ENCODE results near the gene STK17A. TPM values are rescaled to one million over a fixed set of nuclear protein-coding genes. Genes with fewer than 3 reads are reported as not detected.

STK17A gene
- total and polyA plus RNA-seq, 2 of the 8 experiments (the other 6 are each of a cell fraction or from before 2014, with no cell fraction given): 2.2 to 12.2 TPM

DNA sequence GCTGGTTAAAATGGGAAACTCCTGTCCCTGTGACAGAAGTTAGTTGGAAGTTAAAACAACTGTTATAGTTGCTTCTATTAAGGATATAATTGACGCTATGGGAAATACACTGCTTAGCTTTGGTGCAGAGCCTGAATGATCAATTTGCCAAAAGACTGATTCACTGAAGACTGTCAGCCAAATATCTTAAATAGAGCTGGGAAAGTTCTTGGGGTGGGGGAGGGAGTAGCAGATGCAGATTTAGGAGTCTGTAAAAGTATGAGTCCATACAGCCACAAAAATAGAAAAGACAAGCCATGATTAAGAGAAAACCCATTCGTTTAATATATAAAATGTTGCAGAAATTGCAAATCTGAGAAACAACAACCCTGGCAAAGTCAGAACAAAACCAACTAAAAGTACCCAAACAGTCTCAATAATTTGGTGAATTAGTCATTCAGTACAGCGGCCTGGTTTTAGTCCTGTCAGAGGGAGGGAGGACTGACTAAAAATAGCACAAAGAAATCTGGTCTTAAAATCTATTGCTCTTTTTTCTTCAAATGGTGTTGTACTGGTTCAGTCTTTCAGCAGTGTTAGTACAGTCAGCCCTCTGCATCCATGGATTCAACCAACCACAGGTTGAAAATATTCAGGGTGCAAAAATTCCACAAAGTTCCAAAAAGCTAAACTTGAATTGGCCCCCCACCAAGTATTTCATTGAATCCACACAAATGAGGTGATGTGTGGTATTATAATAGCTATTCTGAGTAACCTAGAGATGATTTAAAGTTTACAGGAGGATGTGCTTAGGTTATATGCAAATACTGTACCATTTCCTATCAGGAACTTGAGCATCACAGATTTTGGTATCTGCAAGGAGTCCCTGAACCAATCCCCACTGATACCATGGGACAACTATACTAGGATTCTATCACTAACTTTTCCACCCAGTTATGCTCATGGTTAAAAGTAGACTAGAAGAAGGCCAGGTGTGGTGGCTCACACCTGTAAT is 30.0 kb downstream of the STK17A start:
- Histone ChIP-seq H3K79me2 (ENCODE audit: control insufficient read depth in 1 of 2, insufficient read depth in 2 of 2, low read length in 2 of 2) (no peaks in the 10 kb centered on the region), H3K4me2 (ENCODE audit: insufficient read depth in 1 of 2, low read depth in 2 of 2, low read length in 2 of 2) (no peak overlapping the region), H3K27ac (ENCODE audit: low read depth, low read length) (no peak overlapping the region)

More for the DNA sequence above, 30.0 kb downstream of the STK17A start:
- POLR2A ChIA-PET (ENCODE audit: partially characterized antibody): no interaction called here
- Histone ChIP-seq H3K79me1 (ENCODE audit: low read depth, low read length) (peaks cover under 1% of the 10 kb centered on the region; the same call in 1 of the 2 replicates), H2BK15ac (ENCODE audit: low read length) (no peak overlapping the region), H3K36me3 (ENCODE audit: control insufficient read depth in 2 of 4, insufficient read depth in 4 of 4, low read length in 3 of 4) (peaks cover 0 to 5% (median 2%) of the 10 kb centered on the region in 4 experiments; a peak in 2 of 8 replicates), H3K23me2 (ENCODE audit: low read depth, low read length) (no peaks in the 10 kb centered on the region), H3K9ac (replicated peaks in 1 of 4; ENCODE audit: extremely low read depth in 1 of 4, low read depth in 3 of 4, low read length in 3 of 4) (no peak overlapping the region), H3K18ac (ENCODE audit: extremely low read depth, low read length) (no peak overlapping the region), H3K4me1 (replicated peaks in 1 of 4; ENCODE audit: control insufficient read depth in 3 of 4, insufficient read depth in 4 of 4, low read length in 3 of 4) (no peaks in the 10 kb centered on the region; a peak in 1 of 7 replicates), H2BK12ac (ENCODE audit: low read depth, low read length) (no peak overlapping the region), H4K91ac (replicated peaks; ENCODE audit: insufficient read length, low read length) (no peak overlapping the region), H2BK20ac (ENCODE audit: low read length) (no peak overlapping the region), H3K27me3 (replicated peaks in 1 of 4; ENCODE audit: control insufficient read depth in 3 of 4, extremely low read depth in 1 of 4, insufficient read depth in 3 of 4, low read length in 3 of 4) (no peaks in the 10 kb centered on the region; a peak in 1 of 7 replicates), H2BK120ac (replicated peaks; ENCODE audit: low read depth, low read length) (no peak overlapping the region), H2AK5ac (ENCODE audit: low read depth, low read length) (no peak overlapping the region), H3K14ac (ENCODE audit: insufficient read length) (no peak overlapping the region), H3K23ac (ENCODE audit: insufficient read length) (no peak overlapping the region), H3K4me3 (ENCODE audit: extremely low read depth in 1 of 4, insufficient read depth in 2 of 4, low read depth in 3 of 4, low read length in 4 of 4) (no peak overlapping the region), H4K20me1 (replicated peaks in 1 of 2; ENCODE audit: control insufficient read depth in 1 of 2, insufficient read depth in 2 of 2, low read length in 2 of 2) (peaks cover 0 to 3% of the 10 kb centered on the region in 2 experiments), H3K56ac (replicated peaks; ENCODE audit: insufficient read length, low read depth, low read length) (no peak overlapping the region), H4K8ac (ENCODE audit: extremely low read depth, insufficient read depth, low read length) (no peak overlapping the region), H4K5ac (ENCODE audit: insufficient read length, low read depth, low read length) (no peak overlapping the region), H2AFZ (ENCODE audit: low read length) (no peak overlapping the region), H3K4ac (replicated peaks; ENCODE audit: insufficient read length, low read depth, low read length) (no peak overlapping the region), H3K9me3 (ENCODE audit: insufficient read depth in 2 of 2, low read depth in 1 of 2, low read length in 1 of 2) (no peaks in the 10 kb centered on the region), H2BK5ac (ENCODE audit: low read depth, low read length) (no peak overlapping the region)
- CTCF ChIA-PET (ENCODE audit: partially characterized antibody): interaction anchor here (0.6 to 1.0 kb wide), 3 partner anchors 30 to 318 kb away, joined by 3 to 4 read pairs (median 4); partner anchors contain the start of gene STK17A
- no peak for DNase-seq (ENCODE audit: low read depth in 1 of 2, low spot score in 2 of 2)
- 89% methylated on average over 3 of the region's 3 CpGs; no CpG with 5 or more reads in 1 of the 2 experiments for WGBS, 2 experiments (ENCODE audit: extremely low coverage in 1 of 2, insufficient coverage in 1 of 2, insufficient read length in 1 of 2, insufficient replicate concordance in 2 of 2, low coverage in 1 of 2, low lambda C conversion rate in 2 of 2, missing lambda C conversion rate in 1 of 2)
- TF ChIP-seq CREB1 (IDR thresholded peaks at IDR 0.05) (no peak), GABPA (IDR thresholded peaks at IDR 0.05; ENCODE audit: borderline replicate concordance, insufficient read depth, low read length) (no peak), CBX8 (IDR thresholded peaks at IDR 0.05; ENCODE audit: borderline replicate concordance, low read depth, low read length) (no peak), KDM1A (IDR thresholded peaks at IDR 0.05; ENCODE audit: borderline replicate concordance, low read length) (no peak), PHF8 (conservative IDR thresholded peaks at IDR 0.05; ENCODE audit: low read depth, low read length) (no peak), SP2 (IDR thresholded peaks at IDR 0.05; ENCODE audit: low read length) (no peak), JUN (IDR thresholded peaks at IDR 0.05; ENCODE audit: low read depth, low read length) (no peak), KDM4A (IDR thresholded peaks at IDR 0.05; ENCODE audit: low read depth, low read length, severe bottlenecking) (no peak), POU5F1 (IDR thresholded peaks at IDR 0.05; ENCODE audit: low read depth, low read length) (no peak)
- no peak for FAIRE-seq
